ENCODE measurements around the gene CD47.

Gene CD47

DNA sequence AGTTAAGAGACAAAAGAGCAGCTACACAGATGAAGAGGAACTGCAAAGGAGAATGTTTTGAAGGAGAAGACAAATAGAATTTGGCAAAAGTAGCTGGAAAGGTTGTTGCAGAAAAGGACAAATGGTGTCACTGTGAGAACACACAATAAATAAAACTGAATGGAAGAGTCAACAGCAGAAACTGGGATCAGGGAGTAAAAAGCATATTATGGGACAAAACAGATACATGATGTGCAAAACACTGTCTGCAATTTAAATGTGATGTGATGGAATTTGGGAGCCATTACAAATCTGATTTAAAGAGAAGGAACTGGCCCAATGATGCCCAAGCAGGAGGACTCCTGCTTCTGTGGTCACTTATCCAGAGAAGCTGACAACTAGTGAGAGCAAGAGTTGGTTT is 46.1 kb downstream of the CD47 start:
- no peak for DNase-seq

DNA sequence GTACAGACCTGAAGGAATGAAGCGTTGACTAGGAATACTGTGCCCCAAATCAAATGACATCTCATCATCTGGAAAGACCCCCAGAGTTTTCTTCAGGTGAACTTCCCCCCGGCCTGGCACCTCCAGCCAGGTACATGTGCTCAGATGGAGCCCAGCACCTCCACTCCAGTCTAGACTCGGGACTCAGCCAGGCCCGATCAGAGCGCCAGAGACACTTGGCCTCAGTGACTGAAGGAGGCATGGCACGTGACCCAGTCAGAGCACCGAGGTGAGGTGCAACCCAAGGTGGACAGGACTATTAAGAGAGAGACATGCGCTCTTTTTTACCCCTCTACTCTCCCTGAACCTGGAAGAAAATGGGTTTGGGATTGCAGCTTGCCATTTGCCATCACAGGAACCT is 48.5 kb downstream of the CD47 start:
- DNase-seq: no peak

DNA sequence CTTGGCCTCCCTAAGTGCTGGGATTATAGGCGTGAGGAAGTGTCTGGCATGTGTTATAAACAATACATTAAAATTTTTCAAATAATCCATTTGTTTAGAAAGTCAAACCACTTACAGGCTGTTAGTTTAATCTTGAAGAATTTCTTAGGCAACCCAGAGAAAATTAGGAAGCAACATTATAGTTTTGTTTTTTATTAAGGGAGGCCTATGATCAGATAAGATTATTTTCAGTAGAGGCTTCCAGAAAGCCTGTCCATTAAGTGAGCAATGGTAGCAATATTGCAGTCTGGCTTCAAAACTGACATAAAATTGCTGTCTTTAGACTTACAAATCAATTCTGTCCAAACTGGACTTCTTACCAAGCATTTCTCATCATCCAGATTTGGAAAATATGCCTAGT is 49.6 kb downstream of the CD47 start:
- no peak for DNase-seq

DNA sequence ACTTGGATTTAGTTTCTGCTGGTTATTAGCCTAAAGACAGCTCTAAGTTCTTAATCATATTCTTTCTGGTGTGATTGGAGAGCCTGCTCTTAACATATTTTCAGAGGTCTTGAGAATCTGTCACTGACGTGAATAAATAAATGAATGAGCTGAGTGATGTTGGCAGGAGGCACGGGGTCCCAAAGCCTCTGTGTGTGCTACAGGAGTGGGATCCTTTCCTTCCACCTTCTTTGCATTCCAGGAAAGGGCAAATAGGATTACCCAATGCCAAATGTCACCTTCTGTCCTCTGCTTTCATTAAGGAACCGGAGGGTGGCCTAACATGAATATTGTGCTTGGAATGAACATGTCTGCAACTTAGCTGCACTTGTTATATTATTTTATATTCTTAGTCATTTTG is 53.1 kb downstream of the CD47 start:
- DNase-seq: no peak

DNA sequence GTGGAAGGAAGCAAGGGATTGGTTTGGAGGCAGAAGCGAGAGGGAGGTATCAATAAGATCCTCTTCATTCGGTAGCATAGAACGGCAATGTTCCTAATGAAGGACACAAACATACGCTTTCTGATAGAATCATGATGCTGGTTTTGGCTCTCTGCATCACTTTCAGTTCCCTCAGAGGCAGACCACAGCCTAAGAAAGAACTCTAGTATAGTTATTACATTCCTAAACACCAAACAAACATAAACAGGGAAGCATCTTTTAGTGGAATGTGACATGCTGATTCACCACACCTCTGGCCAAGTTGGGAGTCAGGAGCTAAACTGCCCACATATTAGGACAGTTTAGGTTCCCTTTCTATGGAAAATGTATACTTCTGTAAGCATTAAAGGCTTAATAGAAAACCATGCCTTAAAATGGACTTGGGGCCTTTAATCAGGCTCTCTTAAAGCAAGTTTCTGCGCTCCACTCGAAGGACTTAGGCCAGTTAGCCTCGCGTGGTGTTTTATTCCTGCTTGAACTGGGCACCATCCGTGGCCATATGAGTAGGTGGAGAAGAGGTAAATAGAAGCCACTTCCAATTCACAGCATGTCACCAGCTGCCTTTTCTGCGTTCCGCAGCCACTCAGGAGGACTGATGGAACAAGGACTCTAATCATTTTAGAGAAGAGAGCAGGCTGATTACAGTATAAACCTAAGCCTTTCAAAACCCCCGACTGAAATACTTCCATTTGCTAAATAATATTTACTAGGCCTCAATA is 53.7 kb downstream of the CD47 start:
- DNase-seq: no peak

DNA sequence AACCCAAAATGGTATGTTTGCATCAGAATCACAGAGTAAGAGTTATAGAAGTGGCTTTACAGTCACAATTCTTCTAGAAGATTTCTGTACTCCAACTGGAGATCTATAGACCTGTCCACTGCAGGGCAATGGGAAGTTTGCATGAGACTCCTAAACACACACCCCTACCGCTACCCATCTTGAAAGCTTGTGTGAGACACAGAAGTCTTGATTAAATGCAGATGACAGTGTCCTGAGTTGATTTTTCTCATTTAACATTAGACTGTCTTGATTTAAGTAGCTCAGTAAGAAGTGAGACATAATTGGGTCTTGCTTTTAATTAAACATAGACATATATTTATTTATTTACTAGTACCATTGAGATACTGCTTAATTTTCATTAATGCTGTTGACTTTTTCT is 54.4 kb downstream of the CD47 start:
- DNase-seq: no peak

DNA sequence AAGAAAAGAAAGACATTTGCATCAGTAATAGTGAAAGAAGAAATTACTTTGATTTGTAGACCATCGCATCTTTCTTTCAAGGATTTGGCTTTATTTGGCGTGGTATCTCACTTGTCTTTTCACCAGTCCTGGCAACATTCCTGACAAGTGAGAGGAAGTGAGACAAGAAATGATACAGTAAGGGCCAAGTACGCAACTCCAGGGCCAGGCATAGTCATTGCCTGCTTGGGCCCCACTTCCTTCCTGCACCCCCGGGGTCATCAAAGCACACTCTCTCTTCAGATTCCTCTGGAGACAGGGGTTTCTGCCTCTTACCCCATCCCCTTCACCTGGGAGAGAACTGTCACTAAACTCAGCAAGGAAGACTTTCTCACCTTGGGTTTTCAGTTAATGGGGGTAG is 55.1 kb downstream of the CD47 start:
- DNase-seq: no peak

DNA sequence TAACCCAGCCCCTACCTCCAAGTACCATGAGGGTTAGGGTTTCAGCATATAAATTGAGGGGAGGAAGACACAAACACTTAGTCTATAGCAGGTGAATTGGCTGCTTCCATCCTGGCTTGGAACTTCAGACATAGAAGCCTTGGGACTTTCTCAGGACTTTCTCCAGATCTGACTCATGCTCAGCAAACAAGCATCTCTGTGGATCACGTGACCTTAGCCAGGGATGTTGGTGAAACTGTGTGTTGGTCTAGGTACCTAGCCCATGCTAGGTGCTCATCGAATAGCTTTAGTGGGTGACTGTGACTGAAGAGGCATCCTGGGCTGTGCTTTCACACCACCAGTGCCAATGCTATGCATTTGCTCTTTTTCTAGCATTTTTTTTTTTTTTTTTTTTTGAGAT is 58.9 kb downstream of the CD47 start:
- no peak for DNase-seq

DNA sequence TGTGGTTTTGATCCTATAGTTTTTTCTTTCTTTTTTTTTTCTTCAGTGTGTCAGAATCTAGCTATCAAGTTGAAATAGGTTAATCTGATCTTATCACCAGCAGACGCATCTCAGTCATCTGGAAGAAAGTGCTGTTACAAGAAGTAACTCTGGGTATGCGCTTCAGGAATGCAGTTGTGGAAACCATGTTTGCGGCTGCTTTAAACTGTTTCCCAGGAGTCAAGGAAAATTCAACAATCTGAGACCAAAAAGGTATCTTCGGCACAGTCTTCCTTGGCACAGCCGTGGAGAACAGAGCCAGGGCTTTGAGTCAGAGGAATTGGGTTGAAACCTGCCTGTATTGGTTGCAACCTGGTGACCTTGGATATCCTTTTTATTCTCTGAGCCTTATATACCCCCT is 59.9 kb downstream of the CD47 start:
- no peak for DNase-seq

DNA sequence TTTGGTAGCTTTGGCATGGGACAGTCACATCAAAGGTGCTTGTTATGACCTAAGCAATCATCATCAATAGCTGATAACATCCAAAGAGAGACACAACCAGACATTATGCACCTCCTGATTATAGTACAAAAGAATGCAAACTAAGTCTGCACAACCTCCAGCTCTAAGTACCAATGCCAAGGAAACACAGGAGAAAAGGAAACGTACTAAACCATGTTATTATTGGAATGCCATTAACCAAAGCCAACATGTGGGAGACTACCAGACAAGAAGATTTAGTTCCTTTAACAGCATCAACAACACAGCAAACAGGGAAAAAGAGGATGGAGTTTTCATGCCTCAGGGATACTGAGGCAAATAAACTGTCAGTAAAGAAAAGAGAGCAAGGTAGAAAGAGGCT is 61.4 kb downstream of the CD47 start:
- DNase-seq: no peak

DNA sequence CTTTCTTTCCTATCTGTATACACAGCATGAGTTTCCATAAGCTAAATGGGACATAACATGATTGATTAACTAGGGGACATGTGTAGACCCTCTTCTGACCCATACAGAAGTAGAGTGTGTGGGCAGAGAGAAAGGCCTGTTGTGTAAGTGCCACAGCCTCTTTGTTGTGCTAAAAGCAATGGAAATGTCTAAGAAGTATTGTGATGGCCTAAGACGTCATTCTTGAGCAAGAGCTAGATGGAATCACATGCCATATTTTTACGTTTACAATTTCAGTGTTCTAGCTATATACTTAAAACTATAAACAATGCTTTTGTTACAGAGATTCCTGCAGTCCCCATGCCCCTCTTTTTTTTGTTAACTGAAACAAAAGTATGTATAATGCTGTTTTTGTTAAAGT is 61.9 kb downstream of the CD47 start:
- no peak for DNase-seq

DNA sequence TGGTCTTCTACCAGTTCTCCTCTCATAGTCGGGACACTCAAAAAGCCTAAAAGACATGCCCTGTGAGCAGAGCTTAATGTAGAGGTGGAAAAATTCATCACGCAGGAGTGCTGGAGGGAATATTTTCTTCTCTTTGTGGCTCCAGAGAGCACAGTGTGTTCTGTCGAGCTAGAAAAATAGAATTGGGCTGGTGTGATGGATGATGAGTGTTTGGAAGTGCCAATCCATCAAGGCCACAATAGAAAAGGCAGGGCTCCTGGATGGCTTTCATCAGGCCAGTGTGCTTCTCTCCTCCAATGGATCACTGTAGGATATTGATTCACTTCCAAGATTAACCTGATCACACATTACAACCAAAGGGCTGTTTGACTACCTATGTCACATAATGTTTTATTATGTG is 65.7 kb downstream of the CD47 start:
- DNase-seq: no peak

DNA sequence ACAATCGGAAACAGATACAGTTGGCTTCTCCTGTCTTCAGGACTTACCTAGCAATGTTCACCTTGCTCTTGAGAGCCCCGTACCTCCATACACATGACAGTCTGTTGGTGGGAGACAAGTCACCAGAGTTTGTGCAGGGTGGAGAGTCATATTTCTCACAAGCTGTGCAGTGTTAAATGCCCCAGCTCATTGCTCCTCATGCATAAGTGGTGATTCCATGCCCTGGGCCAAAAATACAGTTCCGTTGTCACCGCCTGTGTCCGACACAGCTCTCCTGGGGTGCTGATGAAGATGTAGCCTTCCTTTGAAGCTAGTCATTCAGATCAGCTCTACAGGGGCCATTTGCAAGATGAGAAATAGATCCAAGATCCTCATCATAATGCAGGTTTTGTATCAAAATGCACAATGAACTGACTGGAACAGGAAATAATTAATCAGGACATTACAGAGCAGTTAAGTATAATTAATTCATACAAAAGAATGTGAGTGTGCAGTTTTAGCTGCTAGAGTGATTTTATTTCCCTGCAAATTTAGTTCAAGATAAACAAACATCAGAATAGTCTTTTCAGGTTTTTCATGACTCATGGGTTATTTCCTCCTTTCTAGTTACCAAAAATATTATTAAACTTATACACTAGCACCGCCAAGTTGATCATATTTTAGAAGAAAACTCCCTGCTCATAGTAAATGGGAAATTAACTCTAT is 66.5 kb downstream of the CD47 start:
- DNase-seq: no peak

DNA sequence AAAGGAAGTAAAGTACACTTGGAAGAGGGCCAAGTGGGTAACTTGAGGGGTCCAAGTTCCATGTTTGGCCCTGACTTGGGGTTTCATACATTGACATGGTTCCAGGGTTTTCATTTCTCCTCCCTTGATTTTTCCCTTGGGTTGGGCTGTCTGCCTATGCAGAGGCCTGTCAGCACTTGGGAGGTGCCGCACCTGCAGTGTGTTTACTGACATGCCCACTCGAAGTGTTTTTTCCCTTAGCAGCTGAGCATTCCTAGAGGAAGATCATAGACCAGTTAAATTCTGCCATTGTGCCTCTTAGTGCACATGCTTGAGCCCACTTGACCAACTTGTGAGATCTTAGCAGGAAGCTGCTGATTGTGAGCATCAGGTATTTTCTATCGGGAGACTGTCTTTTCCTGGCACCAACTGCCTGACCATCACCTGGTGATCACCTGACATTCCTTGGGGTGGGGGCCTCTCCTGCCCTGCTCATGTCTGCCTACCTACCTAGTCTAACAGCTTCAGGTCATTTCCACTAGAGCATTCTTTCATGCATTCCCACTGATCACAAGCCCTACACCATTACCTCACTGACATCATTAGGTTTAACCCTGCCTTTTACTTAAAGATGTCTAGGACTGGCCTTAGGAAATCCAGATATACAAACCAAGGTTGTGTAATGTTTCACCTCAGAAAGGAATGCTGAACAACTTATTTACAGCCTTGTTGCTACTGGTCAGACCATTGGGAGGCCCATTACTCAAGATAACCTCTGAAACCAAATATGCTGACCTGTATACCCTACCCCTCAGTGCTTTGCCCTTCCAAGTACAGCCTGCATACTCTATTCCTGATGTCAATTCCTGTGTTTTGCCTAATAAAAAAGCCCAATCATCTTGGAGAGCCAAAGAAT is 68.3 kb downstream of the CD47 start:
- DNase-seq: no peak

DNA sequence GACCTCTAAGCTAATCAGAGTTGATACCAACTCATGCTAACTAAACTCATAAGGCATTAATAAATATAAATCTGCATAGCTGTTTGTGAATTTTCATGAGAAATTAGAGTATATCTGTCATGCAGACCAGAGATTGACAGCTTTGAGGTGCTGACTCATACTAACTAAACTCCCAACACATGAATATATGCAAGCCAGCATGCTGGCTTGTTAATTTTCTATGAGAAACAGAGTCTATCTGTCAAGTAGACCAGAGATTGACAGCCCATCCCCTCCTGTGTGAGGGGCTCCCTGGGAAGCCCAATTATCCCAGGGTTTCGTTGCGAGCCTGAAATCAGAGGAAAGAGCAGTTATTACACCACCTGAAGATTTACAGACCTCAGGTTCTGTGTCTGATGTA is 69.3 kb downstream of the CD47 start:
- DNase-seq: no peak

DNA sequence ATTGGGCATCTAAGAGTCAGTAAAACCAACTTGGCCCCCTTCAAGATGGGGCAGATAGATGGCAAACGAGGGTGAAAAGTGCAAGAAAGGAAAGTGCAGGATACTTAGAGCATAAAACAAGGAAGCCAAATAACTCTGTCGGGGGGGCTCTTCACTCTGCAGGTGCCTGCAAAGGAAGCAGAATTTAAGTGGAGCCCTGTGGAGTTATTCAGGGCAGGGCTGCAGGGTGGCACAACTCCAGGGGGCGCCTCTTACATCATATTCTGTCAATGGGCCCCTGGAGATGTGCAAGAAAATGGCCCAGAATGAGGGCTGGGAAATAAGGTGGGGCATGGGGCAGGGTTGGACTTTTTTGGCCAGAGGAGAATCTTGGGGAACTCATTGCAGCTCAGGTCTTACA is 69.7 kb downstream of the CD47 start:
- no peak for DNase-seq

DNA sequence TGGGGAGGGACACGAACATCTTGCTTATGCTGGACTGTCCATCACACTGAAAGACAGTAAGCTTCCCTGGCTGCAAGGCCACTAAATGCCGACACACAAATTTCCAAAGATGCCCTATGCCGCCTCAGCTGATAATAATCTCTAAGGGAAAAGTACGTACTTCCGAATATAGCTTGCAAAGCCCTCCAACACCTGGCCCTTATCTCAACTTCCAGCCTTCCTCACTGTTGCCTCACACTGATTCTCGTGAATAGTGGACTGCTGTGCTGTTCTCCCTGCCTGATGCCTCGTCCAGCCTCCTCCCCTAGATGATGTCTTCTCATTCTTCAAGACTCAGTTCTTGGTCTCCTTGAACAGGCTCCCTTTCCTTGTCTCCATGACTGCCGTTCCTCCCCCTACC is 72.3 kb downstream of the CD47 start:
- no peak for DNase-seq

DNA sequence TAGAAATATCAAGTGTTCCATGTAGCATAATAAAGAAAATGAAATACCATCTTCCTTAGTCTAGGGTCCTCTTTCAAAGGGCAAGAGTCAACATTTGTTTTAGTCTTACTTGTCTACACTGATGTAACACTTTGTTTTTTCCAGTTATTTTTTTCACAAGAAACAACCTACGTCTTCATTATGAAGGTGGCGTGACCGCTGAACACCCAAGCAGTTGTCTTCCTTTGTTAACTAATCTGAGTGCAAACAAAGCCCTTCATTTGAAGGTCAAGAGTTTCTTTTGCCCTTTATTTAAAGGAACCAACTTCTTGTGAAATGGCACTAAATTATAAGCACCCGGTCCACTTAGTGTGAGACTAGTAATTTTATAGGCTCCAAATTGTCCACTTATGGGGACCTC is 73.2 kb downstream of the CD47 start:
- no peak for DNase-seq

DNA sequence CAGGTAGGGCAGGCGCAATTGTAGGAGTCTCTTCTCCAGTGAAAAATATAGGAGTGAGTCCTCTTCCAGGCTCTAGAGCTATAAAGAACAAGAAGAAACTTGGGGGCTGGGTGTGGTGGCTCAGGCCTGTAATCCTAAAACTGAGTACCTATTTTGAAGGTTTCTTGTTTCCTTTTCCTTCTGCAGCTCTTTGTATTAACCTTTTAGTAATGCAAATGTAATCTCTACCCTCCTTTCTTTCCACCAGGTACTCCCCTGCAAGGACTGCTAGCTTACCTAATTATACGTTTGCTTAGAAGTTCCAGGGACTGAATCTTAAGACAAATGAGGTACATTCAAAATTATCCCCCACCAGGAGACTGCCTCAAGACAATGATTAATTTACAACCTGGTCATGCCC is 75.9 kb downstream of the CD47 start:
- DNase-seq: no peak

DNA sequence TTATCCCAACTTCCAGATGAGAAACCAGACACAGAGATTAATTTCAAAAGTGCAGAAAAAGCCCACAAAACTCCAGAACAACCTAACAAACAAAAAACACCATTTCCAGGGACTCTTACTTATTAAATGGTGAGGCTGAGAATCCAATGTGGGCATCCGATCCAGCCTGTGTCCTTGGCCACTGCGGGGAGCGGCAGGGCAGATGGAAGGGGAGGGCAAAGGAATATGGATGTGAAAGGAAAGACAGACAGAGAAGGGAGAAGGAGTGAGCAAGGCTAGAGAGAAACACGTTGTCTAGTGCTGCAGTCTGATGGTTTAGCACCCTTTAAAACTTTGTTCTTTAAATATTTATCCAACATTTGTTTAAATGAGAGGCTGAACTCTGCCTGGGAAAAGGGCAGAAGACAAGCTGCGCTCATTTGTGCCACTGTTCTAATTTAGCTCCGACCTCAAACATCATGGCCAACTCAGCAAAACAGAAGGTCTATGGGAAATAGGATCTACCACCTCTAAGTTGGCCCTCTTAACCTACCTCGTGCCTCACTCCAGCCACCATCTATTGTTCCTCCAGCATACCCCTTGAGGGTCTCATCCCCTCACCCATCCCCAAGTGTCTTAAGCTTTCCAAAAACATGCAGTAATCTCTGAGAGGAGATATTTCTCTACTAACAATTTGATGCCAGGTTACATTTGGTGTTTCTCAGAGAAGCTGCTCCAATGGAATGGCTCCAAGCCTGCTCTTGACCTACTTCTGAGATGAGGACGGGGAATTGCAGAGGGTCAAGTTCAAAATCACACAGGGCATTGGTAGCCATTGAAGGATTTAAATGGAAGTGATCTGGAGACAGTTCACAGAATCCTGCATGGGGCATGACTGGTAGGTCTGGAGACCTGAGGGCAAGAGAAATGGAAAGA is 77.4 kb downstream of the CD47 start:
- no peak for DNase-seq

DNA sequence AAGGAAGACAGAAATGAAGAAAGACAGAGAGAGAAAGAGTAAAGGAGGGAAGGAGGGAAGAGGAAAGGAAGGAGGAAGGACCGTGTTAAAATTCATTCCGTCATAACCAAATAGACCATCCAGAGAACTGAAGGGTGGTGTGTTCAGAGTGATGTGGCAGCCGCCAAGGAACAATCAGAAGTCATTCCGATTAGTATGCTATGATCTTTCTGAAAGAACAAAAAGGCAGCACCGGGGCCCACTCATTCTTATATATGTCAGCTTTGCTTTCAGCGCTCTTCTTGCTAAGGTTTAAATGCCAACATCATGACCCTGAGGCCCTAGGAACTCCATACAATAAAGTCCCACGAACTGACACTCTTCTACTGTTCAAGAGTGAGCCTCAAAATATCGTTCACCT is 78.5 kb downstream of the CD47 start:
- DNase-seq: no peak

DNA sequence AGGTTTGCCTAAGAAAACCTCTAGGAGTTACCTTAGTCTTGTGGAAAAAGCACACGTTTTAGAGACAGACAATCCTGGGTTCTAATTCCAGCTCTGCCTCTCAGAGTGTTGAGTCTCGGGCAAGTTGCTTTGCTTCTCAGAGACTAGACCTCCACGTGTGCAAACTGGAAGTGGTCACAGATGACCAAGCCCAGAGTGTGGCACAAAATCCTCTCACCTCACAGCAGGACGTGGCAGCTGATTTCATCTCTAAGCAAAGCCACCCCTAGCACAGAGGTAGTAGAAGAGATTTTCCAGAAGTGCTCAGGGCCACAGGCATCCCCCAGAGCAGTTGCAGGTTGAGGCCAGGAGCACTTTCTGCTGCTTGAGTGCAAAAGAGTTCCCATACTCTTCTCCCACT is 79.2 kb downstream of the CD47 start:
- DNase-seq: no peak

All from DMS 273 treated with DMSO at 0.1 percent for 48 hours (cell line).